CD4-positive, alpha-beta T cell treated with Interleukin-12 subunit alpha and Interleukin-12 subunit beta, for 1 hour (primary cell): ENCODE data around the gene SAMD4A.
A peak's percentile ranks its signal among the peaks of the same experiment; 100 is the strongest.
"Not testable (repeated sequence)": the region's sequence is repeated elsewhere in the genome, so short reads cannot be mapped to it uniquely, and the experiment has no call there.

Experiments used
- DNase-seq: peaks from one replicate; pipeline ENCODE4 v3.0.0-alpha.2; 2020

SAMD4A gene

GRCh38 chr14:54600717-54601109 is 33.8 kb downstream of the SAMD4A start:
- DNase-seq, result no peak

GRCh38 chr14:54603362-54603761 is 36.4 kb downstream of the SAMD4A start:
- DNase-seq, result no peak

GRCh38 chr14:54606178-54606577 is 39.2 kb downstream of the SAMD4A start:
- no peak for DNase-seq

- no peak for DNase-seq
Measured at GRCh38 chr14:54606631-54607133, 39.8 kb downstream of the SAMD4A start.

- DNase-seq, result no peak
Measured at GRCh38 chr14:54609576-54609975, 42.6 kb downstream of the SAMD4A start.

GRCh38 chr14:54610051-54610977 is 43.4 kb downstream of the SAMD4A start:
- DNase-seq, result no peak

GRCh38 chr14:54614296-54614695 is 47.4 kb downstream of the SAMD4A start:
- DNase-seq, result no peak

GRCh38 chr14:54617467-54617866 is 50.5 kb downstream of the SAMD4A start:
- no peak for DNase-seq

GRCh38 chr14:54621686-54622085 is 54.8 kb downstream of the SAMD4A start:
- DNase-seq, result no peak

GRCh38 chr14:54622192-54622958 is 55.4 kb downstream of the SAMD4A start:
- DNase-seq, result peak; percentile 6

GRCh38 chr14:54623279-54624004 is 56.5 kb downstream of the SAMD4A start:
- no peak for DNase-seq

GRCh38 chr14:54624005-54624358 is 57.1 kb downstream of the SAMD4A start:
- DNase-seq, result not testable (repeated sequence)

GRCh38 chr14:54625112-54625511 is 58.2 kb downstream of the SAMD4A start:
- DNase-seq, result no peak

- no peak for DNase-seq
Measured at GRCh38 chr14:54627219-54627539, 60.3 kb downstream of the SAMD4A start.

- DNase-seq, result peak; percentile 65
Measured at GRCh38 chr14:54627540-54628363, 60.8 kb downstream of the SAMD4A start.

- no peak for DNase-seq
Measured at GRCh38 chr14:54629183-54629582, 62.3 kb downstream of the SAMD4A start.

GRCh38 chr14:54629635-54630360 is 62.9 kb downstream of the SAMD4A start:
- DNase-seq, result peak; percentile 20

GRCh38 chr14:54631016-54631415 is 64.1 kb downstream of the SAMD4A start:
- no peak for DNase-seq

GRCh38 chr14:54632452-54632851 is 65.5 kb downstream of the SAMD4A start:
- no peak for DNase-seq

- DNase-seq, result no peak
Measured at GRCh38 chr14:54633076-54633475, 66.1 kb downstream of the SAMD4A start.

- DNase-seq, result no peak
Measured at GRCh38 chr14:54637270-54638134, 70.6 kb downstream of the SAMD4A start.
